PC-9 (cell line): ENCODE results near the gene ARID4A. TPM values are rescaled to one million over a fixed set of nuclear protein-coding genes. Genes with fewer than 3 reads are reported as not detected.

Experiments
- BruUV-seq: library from RNA; stranded (reverse); fragments of 400-500 nt; replicated peaks from 2 replicates; lab custom pipeline; 2021; lab: Mats Ljungman, UMichigan
- CTCF ChIA-PET: fragments of 300-600 bp; sonication (Branson Sonifier 250); formaldehyde crosslinking; loops from one replicate; lab custom pipeline; 2022; ENCODE audit warnings: antibody characterized with exemption; lab: Charles Lee
- POLR2A ChIA-PET: fragments of 300-600 bp; sonication (Branson Sonifier 250); formaldehyde crosslinking; loops from one replicate; lab custom pipeline; 2022; ENCODE audit warnings: antibody characterized with exemption; ENCODE audit not compliant: unreplicated experiment; lab: Charles Lee
- DNase-seq, 2 experiments: peaks; one replicate each; pipeline versions ENCODE4 v3.0.0 to v3.0.0-alpha.2; 2015 to 2022; ENCODE audit warnings: mixed read lengths in 1 of 2
- H2AFZ ChIP-seq: fragments of 200-600 bp; sonication (generic); 2 replicates; pipeline ENCODE4 v1.8.1; 2017; ENCODE audit warnings: antibody characterized with exemption
- H3F3A ChIP-seq: fragments of 200-600 bp; sonication (generic); 2 replicates; pipeline ENCODE4 v1.8.1; 2017; ENCODE audit warnings: antibody characterized with exemption, mild to moderate bottlenecking, low read depth; ENCODE audit not compliant: insufficient read depth
- H3K27ac ChIP-seq: fragments of 200-600 bp; sonication (generic); 2 replicates; pipeline ENCODE4 v1.6.1; 2016; ENCODE audit warnings: mixed run types
- H3K27me3 ChIP-seq: fragments of 200-600 bp; sonication (generic); 2 replicates; pipeline ENCODE4 v1.6.1; 2016; ENCODE audit warnings: low read depth, mixed run types; ENCODE audit not compliant: insufficient read depth
- H3K36me3 ChIP-seq: fragments of 200-600 bp; sonication (generic); 2 replicates; pipeline ENCODE4 v1.6.1; 2016; ENCODE audit warnings: low read depth, mixed run types
- H3K4me1 ChIP-seq: fragments of 200-600 bp; sonication (generic); replicated peaks from 2 replicates; pipeline ENCODE4 v1.6.1; 2016; ENCODE audit warnings: mixed run types; ENCODE audit not compliant: insufficient read depth
- H3K4me2 ChIP-seq: fragments of 200-600 bp; sonication (generic); 2 replicates; pipeline ENCODE4 v1.6.1; 2017; ENCODE audit warnings: mixed run types
- H3K4me3 ChIP-seq: fragments of 200-600 bp; sonication (generic); 2 replicates; pipeline ENCODE4 v1.6.1; 2016; ENCODE audit warnings: mixed run types
- H3K79me2 ChIP-seq: fragments of 200-600 bp; sonication (generic); 2 replicates; pipeline ENCODE4 v1.6.1; 2017; ENCODE audit warnings: low read depth, mixed run types
- H3K9me2 ChIP-seq: fragments of 200-600 bp; sonication (generic); 2 replicates; pipeline ENCODE4 v1.8.1; 2017; ENCODE audit warnings: mild to moderate bottlenecking; ENCODE audit not compliant: insufficient read depth
- H3K9me3 ChIP-seq: fragments of 200-600 bp; sonication (generic); 2 replicates; pipeline ENCODE4 v1.8.1; 2016; ENCODE audit warnings: low read depth; ENCODE audit not compliant: insufficient read depth
- H4K20me1 ChIP-seq: fragments of 200-600 bp; sonication (generic); 2 replicates; pipeline ENCODE4 v1.8.1; 2017; ENCODE audit not compliant: insufficient read depth
- EZH2 ChIP-seq: fragments of 200-600 bp; sonication (generic); IDR thresholded peaks from 2 replicates; pipeline ENCODE4 v1.8.0; 2017; ENCODE audit warnings: antibody characterized with exemption, low read depth
- intact Hi-C: fragments of 100-400 bp; cut with micrococcal nuclease; formaldehyde crosslinking; loops from one replicate; pipeline ENCODE4 v1.10.0; 2022; ENCODE audit not compliant: unreplicated experiment
- total RNA-seq: library from RNA; stranded (reverse); gene quantifications from 2 replicates; pipeline ENCODE4 v1.2.3, GENCODE V29; 2021
- TF ChIP-seq, protein P1 (sequence below): fragments of 200-600 bp; sonication (generic); conservative IDR thresholded peaks from 2 replicates; pipeline ENCODE4 v1.6.1; 2017; ENCODE audit warnings: mixed run types, antibody characterized with exemption, mild to moderate bottlenecking, moderate library complexity

Gene ARID4A
- total RNA-seq, 1 experiment from 2014 or later, result 22.2 TPM

DNA sequence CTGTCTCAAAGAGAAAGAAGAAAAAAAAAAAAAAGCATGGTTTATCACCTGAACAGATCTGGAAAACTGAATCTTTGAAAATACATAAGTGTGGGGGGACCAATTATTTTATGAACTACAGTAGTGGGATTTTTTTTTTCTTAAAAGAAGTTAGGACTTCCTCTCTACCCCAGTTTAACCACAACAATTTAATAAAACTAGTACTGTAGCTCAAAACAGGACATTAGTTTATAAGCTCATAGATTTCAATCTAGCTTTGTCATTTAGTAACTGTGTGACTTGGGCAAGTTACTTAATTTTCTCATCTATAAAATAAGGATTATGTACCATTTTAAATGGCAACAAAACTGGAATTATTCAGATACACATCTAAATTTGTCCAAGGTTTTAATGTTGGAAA lies 23.5 kb upstream of the ARID4A start:
- Histone ChIP-seq H3K79me2 (peaks cover 55% of the 10 kb centered on the region), H3K9me3 (no peaks in the 10 kb centered on the region), H3K9me2 (no peaks in the 10 kb centered on the region), H3K4me1 (no peaks in the 10 kb centered on the region), H3K4me3 (no peak overlapping the region), H3F3A (peaks cover 42% of the 10 kb centered on the region; the same call in 1 of the 2 replicates), H3K36me3 (peaks cover 34% of the 10 kb centered on the region), H2AFZ (no peak overlapping the region), H3K27ac (peak overlapping the region; percentile 15; the same call in 1 of the 2 replicates), H3K4me2 (no peak overlapping the region), H3K27me3 (no peaks in the 10 kb centered on the region), H4K20me1 (peaks cover 60% of the 10 kb centered on the region)
- POLR2A ChIA-PET, result no interaction called here
- DNase-seq, result no peak
- CTCF ChIA-PET, result interaction anchor here (0.6 kb wide), 1 partner anchor 78 kb away, joined by 3 read pairs; no protein-coding TSS in a partner anchor
- intact Hi-C loops, result no loop called here
- BruUV-seq, result no TSS peak
- TF ChIP-seq EZH2, result no peak
- TF ChIP-seq, protein P1, sequence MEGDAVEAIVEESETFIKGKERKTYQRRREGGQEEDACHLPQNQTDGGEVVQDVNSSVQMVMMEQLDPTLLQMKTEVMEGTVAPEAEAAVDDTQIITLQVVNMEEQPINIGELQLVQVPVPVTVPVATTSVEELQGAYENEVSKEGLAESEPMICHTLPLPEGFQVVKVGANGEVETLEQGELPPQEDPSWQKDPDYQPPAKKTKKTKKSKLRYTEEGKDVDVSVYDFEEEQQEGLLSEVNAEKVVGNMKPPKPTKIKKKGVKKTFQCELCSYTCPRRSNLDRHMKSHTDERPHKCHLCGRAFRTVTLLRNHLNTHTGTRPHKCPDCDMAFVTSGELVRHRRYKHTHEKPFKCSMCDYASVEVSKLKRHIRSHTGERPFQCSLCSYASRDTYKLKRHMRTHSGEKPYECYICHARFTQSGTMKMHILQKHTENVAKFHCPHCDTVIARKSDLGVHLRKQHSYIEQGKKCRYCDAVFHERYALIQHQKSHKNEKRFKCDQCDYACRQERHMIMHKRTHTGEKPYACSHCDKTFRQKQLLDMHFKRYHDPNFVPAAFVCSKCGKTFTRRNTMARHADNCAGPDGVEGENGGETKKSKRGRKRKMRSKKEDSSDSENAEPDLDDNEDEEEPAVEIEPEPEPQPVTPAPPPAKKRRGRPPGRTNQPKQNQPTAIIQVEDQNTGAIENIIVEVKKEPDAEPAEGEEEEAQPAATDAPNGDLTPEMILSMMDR, result no peak

DNA sequence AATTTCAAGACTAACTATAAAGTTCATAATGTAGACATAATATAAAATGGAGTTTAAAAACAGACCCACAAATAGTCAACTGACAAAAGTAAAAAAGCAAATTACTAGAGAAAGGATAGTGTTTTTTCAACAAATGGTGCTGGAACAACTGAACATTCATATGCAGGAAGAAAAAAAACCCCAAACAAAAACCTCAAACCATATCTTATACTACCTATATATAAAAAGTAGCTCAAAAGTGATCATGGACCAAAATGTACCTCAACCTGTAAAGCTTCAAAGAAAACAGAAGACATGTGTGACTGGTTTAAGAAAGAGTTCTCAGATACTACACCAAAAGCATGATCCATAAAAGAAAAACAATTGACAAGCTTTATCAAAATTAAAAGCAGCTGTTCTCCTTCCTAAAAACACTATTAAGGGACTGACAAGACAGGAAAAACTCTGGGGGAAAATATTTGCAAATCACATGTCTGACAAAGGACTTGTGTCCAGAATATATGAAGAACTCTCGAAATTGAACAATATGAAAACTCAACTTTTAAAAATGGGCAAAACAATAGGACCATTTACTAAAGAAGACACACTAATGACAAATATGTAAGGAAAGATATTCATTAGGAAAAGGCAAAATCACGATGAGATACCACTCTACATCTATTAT lies 22.7 kb upstream of the ARID4A start:
- Histone ChIP-seq H3K4me3 (no peak overlapping the region), H3K27ac (peak overlapping the region; percentile 15; the same call in 1 of the 2 replicates), H3F3A (peaks cover 40% of the 10 kb centered on the region; the same call in 1 of the 2 replicates), H3K36me3 (peaks cover 33% of the 10 kb centered on the region), H3K9me2 (no peaks in the 10 kb centered on the region), H3K4me1 (no peaks in the 10 kb centered on the region), H2AFZ (no peak overlapping the region), H4K20me1 (peaks cover 57% of the 10 kb centered on the region), H3K27me3 (no peaks in the 10 kb centered on the region), H3K4me2 (no peak overlapping the region), H3K9me3 (no peaks in the 10 kb centered on the region), H3K79me2 (peaks cover 62% of the 10 kb centered on the region)
- POLR2A ChIA-PET, result no interaction called here
- TF ChIP-seq, protein P1, result no peak
- no peak for TF ChIP-seq EZH2
- no TSS peak for BruUV-seq
- DNase-seq, result no peak
- CTCF ChIA-PET, result no interaction called here
- intact Hi-C loops, result no loop called here

- H3K4me1 ChIP-seq, result no peaks in the 10 kb centered on the region
- H3K36me3 ChIP-seq, result peaks cover 32% of the 10 kb centered on the region
- peaks cover 68% of the 10 kb centered on the region for H3K79me2 ChIP-seq
- no peak overlapping the region for H3K4me3 ChIP-seq
- TF ChIP-seq EZH2, result no peak
- TF ChIP-seq, protein P1, result no peak
- H3K27me3 ChIP-seq, result no peaks in the 10 kb centered on the region
- no peaks in the 10 kb centered on the region for H3K9me3 ChIP-seq
- DNase-seq, result no peak
- intact Hi-C loops, result no loop called here
- peaks cover 34% of the 10 kb centered on the region; the same call in 1 of the 2 replicates for H3F3A ChIP-seq
- H3K9me2 ChIP-seq, result no peaks in the 10 kb centered on the region
- POLR2A ChIA-PET, result no interaction called here
- H4K20me1 ChIP-seq, result peaks cover 58% of the 10 kb centered on the region
- no peak overlapping the region for H3K27ac ChIP-seq
- no peak overlapping the region for H3K4me2 ChIP-seq
- CTCF ChIA-PET, result no interaction called here
- no peak overlapping the region for H2AFZ ChIP-seq
- BruUV-seq, result no TSS peak
These were observed 22.1 kb upstream of the ARID4A start for GRCh38 chr14:58276208-58276607.
